Right lobe of liver (tissue), 4 donors: ENCODE data around the gene HSD17B2.

Source experiments
- POLR2A ChIP-seq: fragments of 450-650 bp; IDR thresholded peaks from one replicate; pipeline ENCODE4 v1.6.1; 2017; ENCODE audit warnings: antibody characterized with exemption, mild to moderate bottlenecking
- TF ChIP-seq, protein P1 (sequence below), 4 donors: fragments of 200-600 bp in 3 of 4; fragments of 450-650 bp in 1 of 4; IDR thresholded peaks; one replicate each; pipeline versions ENCODE4 v1.5.1 to v1.8.0; 2016 to 2022; ENCODE audit warnings: antibody characterized with exemption in 4 of 4, mild to moderate bottlenecking in 2 of 4
- donor health status: DM: no; HTN: no; CAD: no.
- donor health status: DM: no; HTN: no; CAD: no.
- donor health status: DM: no; HTN: yes; CAD: no.

DNA sequence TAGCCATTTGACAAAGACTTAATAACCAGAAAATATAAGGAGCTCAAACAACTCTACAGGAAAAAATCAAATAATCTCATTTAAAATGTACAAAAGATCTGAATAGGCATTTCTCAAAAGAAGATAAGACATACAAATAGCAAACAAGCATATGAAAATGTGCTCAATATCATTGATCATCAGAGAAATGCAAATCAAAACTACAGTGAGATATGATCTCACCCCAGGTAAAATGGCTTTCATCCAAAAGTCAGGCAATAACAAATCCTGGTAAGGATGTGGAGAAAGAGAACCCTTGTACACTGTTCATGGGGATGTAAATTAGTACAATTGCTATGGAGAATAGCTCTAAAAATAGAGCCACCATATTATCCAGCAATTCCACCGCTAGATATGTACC is 43.1 kb downstream of the HSD17B2 start:
- TF ChIP-seq, protein P1, sequence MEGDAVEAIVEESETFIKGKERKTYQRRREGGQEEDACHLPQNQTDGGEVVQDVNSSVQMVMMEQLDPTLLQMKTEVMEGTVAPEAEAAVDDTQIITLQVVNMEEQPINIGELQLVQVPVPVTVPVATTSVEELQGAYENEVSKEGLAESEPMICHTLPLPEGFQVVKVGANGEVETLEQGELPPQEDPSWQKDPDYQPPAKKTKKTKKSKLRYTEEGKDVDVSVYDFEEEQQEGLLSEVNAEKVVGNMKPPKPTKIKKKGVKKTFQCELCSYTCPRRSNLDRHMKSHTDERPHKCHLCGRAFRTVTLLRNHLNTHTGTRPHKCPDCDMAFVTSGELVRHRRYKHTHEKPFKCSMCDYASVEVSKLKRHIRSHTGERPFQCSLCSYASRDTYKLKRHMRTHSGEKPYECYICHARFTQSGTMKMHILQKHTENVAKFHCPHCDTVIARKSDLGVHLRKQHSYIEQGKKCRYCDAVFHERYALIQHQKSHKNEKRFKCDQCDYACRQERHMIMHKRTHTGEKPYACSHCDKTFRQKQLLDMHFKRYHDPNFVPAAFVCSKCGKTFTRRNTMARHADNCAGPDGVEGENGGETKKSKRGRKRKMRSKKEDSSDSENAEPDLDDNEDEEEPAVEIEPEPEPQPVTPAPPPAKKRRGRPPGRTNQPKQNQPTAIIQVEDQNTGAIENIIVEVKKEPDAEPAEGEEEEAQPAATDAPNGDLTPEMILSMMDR (IDR thresholded peaks at IDR 0.05): no peak
- TF ChIP-seq POLR2A: no peak
